ENCODE data around the gene RPS3A.

Gene RPS3A

DNA sequence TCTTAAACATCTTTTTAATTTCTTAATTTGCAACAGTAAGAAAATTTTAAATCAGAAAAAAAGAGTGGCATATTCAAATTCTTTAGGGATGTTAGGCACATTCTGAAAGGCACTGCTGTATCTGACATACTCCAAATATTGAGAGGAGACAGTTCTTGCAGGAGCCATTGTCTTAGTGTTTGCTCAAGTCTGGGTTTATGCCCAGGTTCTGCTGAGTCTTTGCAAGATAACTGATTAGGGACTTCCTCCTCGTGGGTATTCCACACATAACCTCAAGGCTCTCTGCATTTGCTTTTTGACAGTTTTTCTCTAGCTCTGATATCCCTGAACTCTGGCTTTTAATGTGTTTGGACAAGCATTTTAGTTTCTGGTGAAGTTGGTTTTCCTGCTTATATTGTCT is 52.6 kb downstream of the RPS3A start:
- no peak overlapping the region for H3K4me2 ChIP-seq (ENCODE audit: low read depth, low read length, poor library complexity, severe bottlenecking)
- H3K36me3 ChIP-seq (ENCODE audit: low read length), result no peaks in the 10 kb centered on the region
- no peak for TF ChIP-seq EZH2phosphoT487 (conservative IDR thresholded peaks at IDR 0.05; ENCODE audit: low read length)
- H3K9me2 ChIP-seq (replicated peaks; ENCODE audit: insufficient read depth, low read length), result no peaks in the 10 kb centered on the region
- no peak overlapping the region for H3K4me3 ChIP-seq (ENCODE audit: insufficient read depth, low read length, poor library complexity, severe bottlenecking)
- H3F3A ChIP-seq (ENCODE audit: insufficient read depth), result no peaks in the 10 kb centered on the region
- no peak overlapping the region for H3K27ac ChIP-seq (ENCODE audit: low read depth, low read length)
- H2AFZ ChIP-seq (ENCODE audit: low read depth, low read length, severe bottlenecking), result no peak overlapping the region
- no peaks in the 10 kb centered on the region for H4K20me1 ChIP-seq (ENCODE audit: low read depth, low read length)
- no peaks in the 10 kb centered on the region for H3K9me3 ChIP-seq (ENCODE audit: insufficient read depth, low read length)
- no peak overlapping the region for H3K9ac ChIP-seq (ENCODE audit: low read length)
- no peaks in the 10 kb centered on the region for H3K79me2 ChIP-seq (ENCODE audit: insufficient read depth, low read length)
- H3K27me3 ChIP-seq (ENCODE audit: low read length), result no peaks in the 10 kb centered on the region

DNA sequence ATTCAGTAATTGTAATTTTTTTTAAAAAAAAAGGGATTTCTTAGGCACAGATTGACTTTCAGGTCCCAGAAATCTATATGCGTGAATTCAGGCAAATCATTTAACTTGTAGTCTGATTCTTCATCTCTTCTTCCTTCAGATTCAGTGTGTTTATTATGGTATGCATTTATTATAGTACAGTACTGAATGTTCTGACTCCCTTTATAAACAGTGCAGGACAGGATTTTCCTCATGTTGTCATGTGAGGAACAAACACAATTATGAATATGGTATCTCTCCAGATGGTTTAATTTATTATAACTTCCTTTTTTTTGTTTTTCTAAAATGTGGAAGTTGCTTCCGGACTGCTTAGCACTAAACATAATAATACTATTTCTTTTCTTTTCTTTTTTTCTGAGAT is 54.2 kb downstream of the RPS3A start:
- Histone ChIP-seq H3K9ac (ENCODE audit: low read length) (no peak overlapping the region), H2AFZ (ENCODE audit: low read depth, low read length, severe bottlenecking) (no peak overlapping the region), H3K27ac (ENCODE audit: low read depth, low read length) (no peak overlapping the region), H3K9me2 (replicated peaks; ENCODE audit: insufficient read depth, low read length) (no peaks in the 10 kb centered on the region), H3K79me2 (ENCODE audit: insufficient read depth, low read length) (no peaks in the 10 kb centered on the region), H3K9me3 (ENCODE audit: insufficient read depth, low read length) (no peaks in the 10 kb centered on the region), H3K4me3 (ENCODE audit: insufficient read depth, low read length, poor library complexity, severe bottlenecking) (no peak overlapping the region), H4K20me1 (ENCODE audit: low read depth, low read length) (no peaks in the 10 kb centered on the region), H3F3A (ENCODE audit: insufficient read depth) (no peaks in the 10 kb centered on the region), H3K27me3 (ENCODE audit: low read length) (no peaks in the 10 kb centered on the region), H3K36me3 (ENCODE audit: low read length) (no peaks in the 10 kb centered on the region), H3K4me2 (ENCODE audit: low read depth, low read length, poor library complexity, severe bottlenecking) (no peak overlapping the region)
- TF ChIP-seq CTCF (IDR thresholded peaks at IDR 0.05; ENCODE audit: insufficient read depth, low read length, poor library complexity, severe bottlenecking) (no peak), EZH2phosphoT487 (conservative IDR thresholded peaks at IDR 0.05; ENCODE audit: low read length) (no peak)
